ENCODE results near the gene WDTC1.
"Not testable (repeated sequence)": the region's sequence is repeated elsewhere in the genome, so short reads cannot be mapped to it uniquely, and the experiment has no call there.

Gene WDTC1

GRCh38 chr1:27234049-27234882 lies at the start of gene WDTC1:
TSS of gene WDTC1 (plus strand) at chr1:27234632. CDS start at chr1:27261055, 26,423 bp downstream.
- peak; percentile 98 for DNase-seq (ENCODE audit: low read depth, low spot score)
- TF ChIP-seq CTCF (IDR thresholded peaks at IDR 0.05; ENCODE audit: low read depth, low read length), result no peak
- H3K4me3 ChIP-seq (ENCODE audit: low read depth, low read length), result peak within 1 kb of the TSS; percentile 62
- in situ Hi-C loops (cut with HindIII; ENCODE audit: low sequenced_read_pairs), result no loop called here

- H3K4me3 ChIP-seq (ENCODE audit: low read depth, low read length); DNase-seq (ENCODE audit: low read depth, low spot score); in situ Hi-C loops (cut with HindIII; ENCODE audit: low sequenced_read_pairs): not testable (repeated sequence)
These were observed 49.8 kb upstream of the WDTC1 start for GRCh38 chr1:27184665-27185064.

- no peak for DNase-seq (ENCODE audit: low read depth, low spot score)
- H3K4me3 ChIP-seq (ENCODE audit: low read depth, low read length), result no peak overlapping the region
- no peak for TF ChIP-seq CTCF (IDR thresholded peaks at IDR 0.05; ENCODE audit: low read depth, low read length)
- in situ Hi-C loops (cut with HindIII; ENCODE audit: low sequenced_read_pairs), result no loop called here
These were observed 42.3 kb upstream of the WDTC1 start for GRCh38 chr1:27192039-27192529.

GRCh38 chr1:27193194-27193593 lies 41.2 kb upstream of the WDTC1 start:
- in situ Hi-C loops (cut with HindIII; ENCODE audit: low sequenced_read_pairs), result no loop called here

GRCh38 chr1:27201295-27201694 lies 33.1 kb upstream of the WDTC1 start:
- in situ Hi-C loops (cut with HindIII; ENCODE audit: low sequenced_read_pairs), result no loop called here
- DNase-seq (ENCODE audit: low read depth, low spot score), result no peak
- H3K4me3 ChIP-seq (ENCODE audit: low read depth, low read length), result no peak overlapping the region
- TF ChIP-seq CTCF (IDR thresholded peaks at IDR 0.05; ENCODE audit: low read depth, low read length), result no peak

More at GRCh38 chr1:27193194-27193593, 41.2 kb upstream of the WDTC1 start:
- TF ChIP-seq CTCF (IDR thresholded peaks at IDR 0.05; ENCODE audit: low read depth, low read length), result no peak
- no peak for DNase-seq (ENCODE audit: low read depth, low spot score)
- no peak overlapping the region for H3K4me3 ChIP-seq (ENCODE audit: low read depth, low read length)

- no peak overlapping the region for H3K4me3 ChIP-seq (ENCODE audit: low read depth, low read length)
- TF ChIP-seq CTCF (IDR thresholded peaks at IDR 0.05; ENCODE audit: low read depth, low read length), result no peak
- in situ Hi-C loops (cut with HindIII; ENCODE audit: low sequenced_read_pairs), result no loop called here
- no peak for DNase-seq (ENCODE audit: low read depth, low spot score)
These were observed 30.5 kb upstream of the WDTC1 start for GRCh38 chr1:27203946-27204345.

- H3K4me3 ChIP-seq (ENCODE audit: low read depth, low read length); DNase-seq (ENCODE audit: low read depth, low spot score); in situ Hi-C loops (cut with HindIII; ENCODE audit: low sequenced_read_pairs): not testable (repeated sequence)
These were observed 27.2 kb upstream of the WDTC1 start for GRCh38 chr1:27207238-27207637.

- H3K4me3 ChIP-seq (ENCODE audit: low read depth, low read length); DNase-seq (ENCODE audit: low read depth, low spot score); in situ Hi-C loops (cut with HindIII; ENCODE audit: low sequenced_read_pairs): not testable (repeated sequence)
These were observed 26.1 kb upstream of the WDTC1 start for GRCh38 chr1:27208143-27208850.
